ENCODE results near the gene EIF3A.

The EIF3A gene

DNA sequence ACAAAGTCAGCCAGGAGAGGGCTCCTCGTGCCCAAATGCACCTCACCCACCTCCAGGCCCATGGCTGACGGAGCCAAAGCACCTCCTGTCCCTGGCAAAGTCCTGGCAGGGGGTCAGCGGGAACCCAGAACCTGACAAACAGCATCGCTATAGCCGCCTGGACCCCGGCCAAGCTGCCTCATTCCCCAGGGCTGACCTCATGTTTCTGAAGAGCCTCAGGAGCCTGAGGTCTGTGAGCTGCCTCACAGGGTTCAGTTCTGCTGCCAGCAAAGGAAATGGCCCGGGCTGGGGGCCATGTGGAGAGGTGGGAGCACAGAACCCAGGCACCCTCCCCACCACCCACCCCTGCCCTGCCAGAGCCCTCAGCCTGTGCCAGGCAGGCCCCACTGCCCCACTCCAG, 55.3 kb downstream of the EIF3A start:
- no peak overlapping the region for H3K9ac ChIP-seq (ENCODE audit: low read depth, low read length)
- H3K27me3 ChIP-seq (ENCODE audit: control insufficient read depth, insufficient read depth, low read length), result no peaks in the 10 kb centered on the region
- no peaks in the 10 kb centered on the region for H3K36me3 ChIP-seq (ENCODE audit: control insufficient read depth, insufficient read depth, low read length)
- H3K4me1 ChIP-seq (ENCODE audit: control insufficient read depth, insufficient read depth, low read length), result peaks cover 16% of the 10 kb centered on the region
- H3K4me3 ChIP-seq (ENCODE audit: low read depth, low read length), result no peak overlapping the region
- no peak overlapping the region for H3K27ac ChIP-seq (ENCODE audit: low read depth, low read length)
- H3K9me3 ChIP-seq (ENCODE audit: control insufficient read depth, insufficient read depth, low read length), result no peaks in the 10 kb centered on the region

DNA sequence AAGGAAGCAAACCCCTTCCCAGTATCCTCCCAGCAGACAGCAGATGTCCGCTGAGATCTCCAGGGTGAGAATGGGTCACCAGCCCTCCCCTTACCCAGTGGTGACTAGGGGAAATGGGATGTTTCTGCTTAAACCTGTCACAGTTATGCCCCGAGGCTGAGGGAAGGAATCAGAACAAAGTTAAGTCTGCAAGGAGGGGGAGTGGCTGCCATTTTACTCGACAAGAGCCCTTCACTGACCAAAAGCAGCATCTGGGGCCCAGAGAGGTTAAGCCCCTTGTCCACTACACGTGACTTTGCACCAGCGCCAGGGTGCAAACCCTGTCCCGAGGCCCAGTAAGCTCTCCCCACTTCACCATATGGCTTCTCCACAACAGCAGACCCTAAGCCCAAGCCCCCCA, 55.7 kb downstream of the EIF3A start:
- no peak overlapping the region for H3K27ac ChIP-seq (ENCODE audit: low read depth, low read length)
- no peaks in the 10 kb centered on the region for H3K27me3 ChIP-seq (ENCODE audit: control insufficient read depth, insufficient read depth, low read length)
- peaks cover 16% of the 10 kb centered on the region for H3K4me1 ChIP-seq (ENCODE audit: control insufficient read depth, insufficient read depth, low read length)
- H3K9ac ChIP-seq (ENCODE audit: low read depth, low read length), result no peak overlapping the region
- no peaks in the 10 kb centered on the region for H3K36me3 ChIP-seq (ENCODE audit: control insufficient read depth, insufficient read depth, low read length)
- no peak overlapping the region for H3K4me3 ChIP-seq (ENCODE audit: low read depth, low read length)
- no peaks in the 10 kb centered on the region for H3K9me3 ChIP-seq (ENCODE audit: control insufficient read depth, insufficient read depth, low read length)

DNA sequence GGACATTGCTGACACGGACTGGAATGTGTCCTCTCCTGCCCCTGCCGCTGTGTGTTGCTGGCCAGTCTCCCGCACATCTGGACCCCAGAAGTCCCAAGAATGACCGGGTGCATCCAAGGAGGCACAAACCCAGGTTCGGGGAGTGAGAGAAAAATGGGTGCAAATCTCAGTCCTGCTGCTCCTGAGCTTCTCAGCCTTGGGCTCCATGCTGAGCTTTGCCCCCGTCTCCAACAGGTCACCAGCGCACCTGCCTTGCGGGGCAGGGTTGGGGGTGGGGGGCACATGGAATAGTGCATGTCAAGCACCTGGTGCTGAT, 57.1 kb downstream of the EIF3A start:
- Histone ChIP-seq H3K36me3 (ENCODE audit: control insufficient read depth, insufficient read depth, low read length) (no peaks in the 10 kb centered on the region), H3K27ac (ENCODE audit: low read depth, low read length) (peak overlapping the region; percentile 62), H3K9ac (ENCODE audit: low read depth, low read length) (no peak overlapping the region), H3K4me3 (ENCODE audit: low read depth, low read length) (no peak overlapping the region), H3K27me3 (ENCODE audit: control insufficient read depth, insufficient read depth, low read length) (no peaks in the 10 kb centered on the region), H3K4me1 (ENCODE audit: control insufficient read depth, insufficient read depth, low read length) (peaks cover 16% of the 10 kb centered on the region), H3K9me3 (ENCODE audit: control insufficient read depth, insufficient read depth, low read length) (no peaks in the 10 kb centered on the region)

DNA sequence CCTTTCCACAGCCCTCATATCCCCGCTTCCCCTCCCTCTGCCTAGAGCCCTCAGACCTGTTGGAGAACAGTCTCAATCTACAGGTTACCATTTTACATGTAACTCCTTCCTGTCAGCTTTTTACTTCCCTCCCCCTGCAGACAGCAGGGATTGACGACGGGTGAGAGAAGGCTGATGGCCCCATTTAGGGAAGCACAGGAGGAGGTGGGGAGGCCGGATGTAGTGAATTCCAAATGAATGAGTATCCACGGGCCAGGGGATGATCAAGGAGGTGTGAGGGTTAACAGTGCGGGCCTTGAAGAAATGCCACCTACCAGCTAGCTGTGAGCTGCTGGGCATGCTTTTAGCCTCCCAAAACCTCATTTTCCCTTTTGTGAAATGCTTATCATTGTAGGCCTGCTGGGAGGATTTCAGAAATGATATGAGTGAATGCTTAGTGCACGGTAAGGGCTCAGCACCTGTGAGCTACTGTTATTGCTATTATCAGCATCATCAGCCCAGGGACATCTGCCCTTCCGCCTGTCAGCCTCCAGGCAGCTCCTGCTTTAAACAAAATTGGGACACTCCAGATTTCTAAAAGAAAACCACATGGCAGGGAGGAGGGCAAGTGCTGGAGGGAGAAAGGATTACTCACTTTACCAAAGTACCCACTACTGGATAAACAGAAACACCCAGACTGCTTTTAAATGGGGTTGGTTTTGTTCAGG, 57.6 kb downstream of the EIF3A start:
- no peak overlapping the region for H3K4me3 ChIP-seq (ENCODE audit: low read depth, low read length)
- H3K27me3 ChIP-seq (ENCODE audit: control insufficient read depth, insufficient read depth, low read length), result no peaks in the 10 kb centered on the region
- no peaks in the 10 kb centered on the region for H3K9me3 ChIP-seq (ENCODE audit: control insufficient read depth, insufficient read depth, low read length)
- peak overlapping the region; percentile 62 for H3K27ac ChIP-seq (ENCODE audit: low read depth, low read length)
- H3K9ac ChIP-seq (ENCODE audit: low read depth, low read length), result no peak overlapping the region
- H3K4me1 ChIP-seq (ENCODE audit: control insufficient read depth, insufficient read depth, low read length), result peaks cover 16% of the 10 kb centered on the region
- H3K36me3 ChIP-seq (ENCODE audit: control insufficient read depth, insufficient read depth, low read length), result no peaks in the 10 kb centered on the region

DNA sequence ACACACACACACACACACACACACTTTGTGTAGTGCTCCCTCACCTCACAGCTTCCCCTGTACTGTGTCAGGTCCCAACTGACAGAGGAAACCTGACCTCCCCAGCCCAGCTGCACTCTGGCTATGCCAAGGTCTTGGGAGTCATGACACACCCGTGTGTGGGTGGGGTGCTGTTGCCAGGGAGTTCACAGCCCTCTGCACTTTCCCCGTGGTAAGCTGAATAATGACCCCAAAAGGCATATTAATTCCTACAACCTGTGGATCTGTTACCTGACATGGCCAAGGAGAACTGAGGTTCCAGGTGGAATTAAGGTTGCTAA, 60.0 kb downstream of the EIF3A start:
- no peak overlapping the region for H3K4me3 ChIP-seq (ENCODE audit: low read depth, low read length)
- no peak overlapping the region for H3K27ac ChIP-seq (ENCODE audit: low read depth, low read length)
- no peak overlapping the region for H3K9ac ChIP-seq (ENCODE audit: low read depth, low read length)
- peaks cover 16% of the 10 kb centered on the region for H3K4me1 ChIP-seq (ENCODE audit: control insufficient read depth, insufficient read depth, low read length)
- no peaks in the 10 kb centered on the region for H3K36me3 ChIP-seq (ENCODE audit: control insufficient read depth, insufficient read depth, low read length)
- H3K27me3 ChIP-seq (ENCODE audit: control insufficient read depth, insufficient read depth, low read length), result no peaks in the 10 kb centered on the region
- H3K9me3 ChIP-seq (ENCODE audit: control insufficient read depth, insufficient read depth, low read length), result no peaks in the 10 kb centered on the region

DNA sequence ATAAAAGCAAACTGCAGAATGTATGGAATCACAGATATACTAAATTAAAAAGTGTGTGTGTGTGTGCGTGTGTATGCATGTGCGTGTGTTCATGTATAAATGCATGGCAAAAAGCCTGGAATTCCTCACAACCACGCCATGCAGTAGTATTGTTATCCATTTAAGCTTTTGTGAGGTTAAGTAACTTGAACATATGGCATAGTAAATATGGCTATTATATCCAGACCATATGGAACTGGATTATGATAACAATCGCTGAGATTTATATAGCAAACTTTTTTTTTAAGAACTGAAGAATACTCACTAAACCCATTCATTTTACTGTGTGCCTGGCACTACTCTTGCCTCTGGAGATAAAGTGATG, 73.4 kb downstream of the EIF3A start:
- Histone ChIP-seq H3K27me3 (ENCODE audit: control insufficient read depth, insufficient read depth, low read length) (no peaks in the 10 kb centered on the region), H3K9ac (ENCODE audit: low read depth, low read length) (no peak overlapping the region), H3K27ac (ENCODE audit: low read depth, low read length) (no peak overlapping the region), H3K36me3 (ENCODE audit: control insufficient read depth, insufficient read depth, low read length) (no peaks in the 10 kb centered on the region), H3K9me3 (ENCODE audit: control insufficient read depth, insufficient read depth, low read length) (no peaks in the 10 kb centered on the region), H3K4me3 (ENCODE audit: low read depth, low read length) (no peak overlapping the region), H3K4me1 (ENCODE audit: control insufficient read depth, insufficient read depth, low read length) (no peaks in the 10 kb centered on the region)

DNA sequence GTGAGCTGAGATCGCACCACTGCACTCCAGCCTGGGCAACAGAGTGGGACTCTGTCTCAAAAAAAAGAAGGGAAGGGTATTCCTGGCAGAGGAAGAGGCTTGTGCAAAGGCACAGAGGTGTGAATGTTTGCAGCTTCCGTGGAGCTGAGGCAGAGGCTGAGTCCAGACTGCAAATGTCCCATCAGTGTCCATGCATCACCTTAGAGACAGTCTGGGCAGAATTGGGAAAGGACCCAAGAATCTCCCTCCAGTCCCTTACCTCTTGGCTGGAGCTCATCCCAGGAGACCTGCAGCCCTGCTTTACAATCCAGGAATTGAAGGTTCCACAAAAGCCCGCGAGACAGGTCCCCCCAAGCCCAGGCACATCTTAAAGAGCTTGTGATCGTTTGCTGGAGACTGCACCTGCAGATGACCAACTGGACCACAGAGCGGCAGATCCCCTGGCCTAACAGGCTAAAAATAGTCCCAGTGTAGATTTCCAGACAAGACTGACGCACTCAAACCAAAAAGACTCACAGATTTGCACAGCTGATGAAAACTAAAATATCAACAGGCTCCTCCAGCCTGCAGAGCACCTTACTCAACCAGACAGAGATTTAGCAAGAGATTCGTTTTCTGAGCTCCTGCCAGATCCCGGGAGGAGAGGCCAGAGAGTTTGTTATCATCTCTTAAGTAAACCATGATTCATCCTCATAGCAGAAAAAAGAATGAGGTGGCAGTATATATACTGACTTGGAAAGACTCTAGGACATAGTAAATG, 74.0 kb downstream of the EIF3A start:
- H3K9me3 ChIP-seq (ENCODE audit: control insufficient read depth, insufficient read depth, low read length), result no peaks in the 10 kb centered on the region
- H3K9ac ChIP-seq (ENCODE audit: low read depth, low read length), result no peak overlapping the region
- no peak overlapping the region for H3K4me3 ChIP-seq (ENCODE audit: low read depth, low read length)
- no peak overlapping the region for H3K27ac ChIP-seq (ENCODE audit: low read depth, low read length)
- no peaks in the 10 kb centered on the region for H3K4me1 ChIP-seq (ENCODE audit: control insufficient read depth, insufficient read depth, low read length)
- H3K36me3 ChIP-seq (ENCODE audit: control insufficient read depth, insufficient read depth, low read length), result no peaks in the 10 kb centered on the region
- no peaks in the 10 kb centered on the region for H3K27me3 ChIP-seq (ENCODE audit: control insufficient read depth, insufficient read depth, low read length)

DNA sequence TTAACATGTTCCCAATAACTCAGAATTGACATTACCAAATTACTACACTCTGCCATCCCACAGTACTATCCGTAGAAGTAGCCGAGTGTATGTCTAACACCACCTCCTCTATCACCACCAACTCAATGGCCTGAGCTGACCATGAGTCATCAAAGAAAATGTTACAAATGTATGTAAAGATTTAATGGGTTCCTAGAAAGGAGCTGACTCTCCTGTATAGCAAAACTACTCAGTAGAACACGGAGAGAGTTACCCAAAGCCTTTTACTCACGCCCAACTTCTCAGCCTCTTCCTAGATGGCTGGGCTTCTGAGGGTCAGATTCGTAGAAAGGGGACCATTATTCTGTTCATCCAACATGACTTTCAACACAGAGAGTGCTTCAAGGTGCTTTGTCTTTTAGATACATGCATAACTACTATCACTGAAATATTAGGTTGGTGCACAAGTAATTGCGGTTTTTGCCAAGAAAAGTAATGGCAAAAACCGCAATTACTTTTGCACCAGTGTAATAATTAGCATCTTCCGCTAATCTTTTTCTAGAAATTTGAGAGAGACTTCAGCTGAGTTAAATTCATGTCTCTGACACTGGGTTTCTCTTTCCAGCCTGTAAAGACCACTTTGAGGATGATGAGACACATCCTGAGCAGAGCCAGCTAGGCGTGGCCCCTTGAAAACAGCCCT, 75.1 kb downstream of the EIF3A start:
- Histone ChIP-seq H3K4me3 (ENCODE audit: low read depth, low read length) (no peak overlapping the region), H3K9me3 (ENCODE audit: control insufficient read depth, insufficient read depth, low read length) (no peaks in the 10 kb centered on the region), H3K9ac (ENCODE audit: low read depth, low read length) (no peak overlapping the region), H3K36me3 (ENCODE audit: control insufficient read depth, insufficient read depth, low read length) (no peaks in the 10 kb centered on the region), H3K4me1 (ENCODE audit: control insufficient read depth, insufficient read depth, low read length) (no peaks in the 10 kb centered on the region), H3K27me3 (ENCODE audit: control insufficient read depth, insufficient read depth, low read length) (no peaks in the 10 kb centered on the region), H3K27ac (ENCODE audit: low read depth, low read length) (no peak overlapping the region)

DNA sequence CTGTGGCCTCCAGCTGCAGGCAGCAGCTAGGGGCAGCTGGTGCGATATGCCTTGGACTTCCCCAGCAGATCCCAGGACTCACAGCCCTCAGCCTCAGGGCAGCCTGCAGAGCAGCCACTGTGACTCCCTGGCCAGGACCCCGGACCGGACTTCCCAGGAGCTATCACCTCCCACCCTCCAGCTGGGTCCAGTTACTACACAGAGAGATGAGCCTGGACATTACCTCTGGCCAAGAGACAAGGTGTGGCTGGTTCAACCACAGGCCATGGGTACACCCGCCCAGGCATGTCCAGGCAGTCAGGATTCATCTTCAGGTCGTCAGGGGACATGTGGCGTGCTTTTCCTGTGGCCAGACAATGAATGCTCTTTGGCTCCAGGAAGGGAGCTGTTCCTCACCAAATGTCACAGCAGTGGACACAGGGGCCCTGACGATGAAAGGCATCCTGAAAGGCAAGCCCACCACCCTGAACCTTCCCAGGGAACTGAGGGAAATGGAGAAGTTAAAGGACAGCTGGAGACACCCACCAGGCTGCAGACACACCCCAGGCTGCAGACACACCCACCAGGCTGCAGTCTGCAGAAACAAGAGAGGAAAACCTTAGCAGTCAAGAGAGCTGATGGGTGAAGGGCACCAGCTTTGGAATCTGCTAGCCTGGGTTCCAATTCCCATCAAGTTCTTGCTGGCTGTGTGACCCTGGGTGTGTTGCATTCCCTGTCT, 76.9 kb downstream of the EIF3A start:
- H3K9me3 ChIP-seq (ENCODE audit: control insufficient read depth, insufficient read depth, low read length), result no peaks in the 10 kb centered on the region
- H3K9ac ChIP-seq (ENCODE audit: low read depth, low read length), result no peak overlapping the region
- no peaks in the 10 kb centered on the region for H3K27me3 ChIP-seq (ENCODE audit: control insufficient read depth, insufficient read depth, low read length)
- H3K27ac ChIP-seq (ENCODE audit: low read depth, low read length), result no peak overlapping the region
- no peaks in the 10 kb centered on the region for H3K36me3 ChIP-seq (ENCODE audit: control insufficient read depth, insufficient read depth, low read length)
- H3K4me1 ChIP-seq (ENCODE audit: control insufficient read depth, insufficient read depth, low read length), result no peaks in the 10 kb centered on the region
- no peak overlapping the region for H3K4me3 ChIP-seq (ENCODE audit: low read depth, low read length)

DNA sequence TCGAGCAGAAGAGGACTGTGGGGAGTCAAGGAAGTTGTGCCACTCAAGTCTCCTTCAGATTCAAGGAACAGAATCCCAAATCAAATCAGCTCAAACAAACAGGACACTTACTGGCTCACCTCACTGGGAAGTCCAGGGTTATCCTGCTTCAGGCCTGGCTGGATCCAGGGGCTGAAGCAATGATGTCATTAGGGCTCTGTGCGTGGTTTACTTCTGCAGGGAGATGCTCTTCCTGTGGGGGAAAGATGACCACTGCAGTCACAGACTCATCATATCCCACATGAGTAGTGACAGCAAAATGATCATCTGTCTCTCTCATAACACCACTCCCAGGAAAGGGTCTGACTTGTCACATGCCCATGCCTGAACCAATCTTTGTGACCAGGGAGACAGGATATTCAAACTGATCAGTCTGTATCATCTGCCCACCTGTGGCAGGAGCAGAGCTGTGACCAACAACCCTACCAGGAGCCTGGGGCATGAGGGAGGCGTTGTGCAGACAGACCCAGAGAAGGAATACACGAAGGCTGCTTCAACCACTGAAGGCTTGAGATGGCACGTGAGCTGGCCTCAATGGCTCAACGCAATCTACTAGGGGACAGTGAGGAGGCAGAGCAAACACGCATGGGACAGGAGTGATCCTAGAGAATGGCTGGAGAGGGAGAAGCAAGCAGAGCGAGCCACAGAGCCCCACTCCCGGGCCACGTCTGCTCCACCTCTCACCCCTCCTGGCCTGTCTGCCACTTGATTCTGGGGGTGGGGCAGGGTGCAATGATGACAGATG, 78.7 kb downstream of the EIF3A start:
- H3K9me3 ChIP-seq (ENCODE audit: control insufficient read depth, insufficient read depth, low read length), result no peaks in the 10 kb centered on the region
- H3K36me3 ChIP-seq (ENCODE audit: control insufficient read depth, insufficient read depth, low read length), result no peaks in the 10 kb centered on the region
- H3K4me3 ChIP-seq (ENCODE audit: low read depth, low read length), result no peak overlapping the region
- no peak overlapping the region for H3K27ac ChIP-seq (ENCODE audit: low read depth, low read length)
- H3K9ac ChIP-seq (ENCODE audit: low read depth, low read length), result no peak overlapping the region
- no peaks in the 10 kb centered on the region for H3K27me3 ChIP-seq (ENCODE audit: control insufficient read depth, insufficient read depth, low read length)
- H3K4me1 ChIP-seq (ENCODE audit: control insufficient read depth, insufficient read depth, low read length), result no peaks in the 10 kb centered on the region
